GM15510 (cell line): ENCODE results near the gene ATP9A.

Experiments used
- POLR2A ChIP-seq: IDR thresholded peaks from 3 replicates; pipeline ENCODE4 v1.6.1; 2011; ENCODE audit warnings: borderline replicate concordance; ENCODE audit not compliant: insufficient read length; ENCODE audit errors: extremely low read depth

ATP9A gene

DNA sequence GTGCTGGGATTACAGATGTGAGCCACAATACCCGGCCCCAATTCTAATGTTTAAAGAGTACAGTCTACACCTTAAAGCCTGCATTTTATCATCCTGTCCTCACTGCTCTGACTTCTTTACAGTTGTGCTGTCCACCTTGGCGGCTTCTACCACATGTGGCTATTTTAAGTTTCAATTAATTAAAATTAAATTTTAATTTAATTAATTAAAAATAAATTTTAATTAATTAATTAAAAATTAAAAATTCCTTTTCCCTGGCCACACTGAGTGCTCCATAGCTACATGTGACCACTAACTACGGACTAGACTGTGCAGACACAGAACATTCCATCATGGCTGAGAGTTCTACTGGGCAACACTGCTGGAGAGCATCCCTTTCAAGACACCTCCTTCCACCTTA, 27.4 kb downstream of the ATP9A start:
- TF ChIP-seq POLR2A = no peak

DNA sequence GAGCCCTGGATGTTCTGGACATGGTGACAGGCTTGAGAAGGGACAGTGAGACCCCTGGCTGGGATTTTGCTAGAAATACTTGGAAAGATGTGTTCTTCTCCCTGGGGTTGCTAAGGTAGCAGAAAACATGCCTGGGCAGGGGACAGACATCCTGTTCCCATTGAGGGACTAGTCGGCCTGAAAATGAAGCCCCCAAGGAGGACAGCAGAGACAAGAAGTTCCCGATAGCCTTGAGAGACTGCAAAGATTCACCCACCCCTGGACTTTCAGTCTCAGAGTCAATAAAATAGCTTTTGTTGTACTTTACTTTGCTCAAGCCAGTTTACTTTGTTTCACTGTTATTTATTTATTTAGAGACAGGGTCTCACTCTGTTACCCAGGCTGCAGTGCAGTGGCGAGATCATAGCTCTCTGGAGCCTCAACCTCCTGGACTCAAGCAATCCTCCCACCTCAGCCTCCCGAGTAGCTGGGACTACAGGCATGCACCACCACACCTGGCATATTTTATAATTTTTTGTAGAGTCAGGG, 28.4 kb downstream of the ATP9A start:
- TF ChIP-seq POLR2A = no peak

DNA sequence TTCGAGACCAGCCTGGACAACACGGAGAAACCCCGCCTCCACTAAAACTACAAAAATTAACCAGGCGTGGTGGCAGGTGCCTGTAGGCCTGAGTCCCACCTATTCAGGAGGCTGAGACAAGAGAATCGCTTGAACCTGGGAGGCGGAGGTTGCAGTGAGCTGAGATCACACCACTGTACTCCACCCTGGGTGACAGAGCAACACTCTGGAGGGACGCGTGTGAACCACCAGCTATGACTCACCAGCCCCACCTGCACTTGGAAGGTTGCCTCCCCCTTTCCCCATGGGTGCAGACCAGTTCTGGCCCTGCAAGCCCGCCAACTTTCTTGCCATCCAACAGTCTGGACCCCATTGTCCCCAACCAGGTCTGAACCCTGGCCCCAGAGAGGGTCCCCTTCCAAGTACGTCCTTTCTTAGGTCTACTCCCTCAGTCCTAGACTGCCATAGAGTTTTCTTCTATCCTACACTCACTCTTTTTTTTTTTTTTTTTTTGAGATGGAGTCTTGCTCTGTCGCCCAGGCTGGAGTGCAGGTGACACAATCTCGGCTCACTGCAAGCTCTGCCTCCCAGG, 29.2 kb downstream of the ATP9A start:
- no peak for TF ChIP-seq POLR2A

DNA sequence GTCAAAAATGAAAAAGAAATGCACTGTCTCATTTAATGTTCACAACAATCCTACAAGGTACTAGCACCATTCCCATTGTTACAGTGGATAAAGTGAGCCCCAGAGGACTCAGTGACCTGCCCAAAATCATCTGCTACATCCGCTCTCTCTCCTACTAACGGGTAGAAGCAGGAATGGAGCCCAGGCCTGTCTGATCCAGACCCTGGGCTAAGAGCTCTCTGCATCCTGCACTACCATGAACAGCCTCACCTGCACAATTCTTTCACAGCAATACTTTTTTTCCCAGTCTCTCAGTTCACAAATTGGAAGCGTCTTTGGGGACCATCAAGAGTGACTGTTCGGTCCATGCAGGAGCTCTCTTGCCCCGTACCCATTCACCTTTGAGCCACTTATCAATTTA, 31.2 kb downstream of the ATP9A start:
- TF ChIP-seq POLR2A = no peak

DNA sequence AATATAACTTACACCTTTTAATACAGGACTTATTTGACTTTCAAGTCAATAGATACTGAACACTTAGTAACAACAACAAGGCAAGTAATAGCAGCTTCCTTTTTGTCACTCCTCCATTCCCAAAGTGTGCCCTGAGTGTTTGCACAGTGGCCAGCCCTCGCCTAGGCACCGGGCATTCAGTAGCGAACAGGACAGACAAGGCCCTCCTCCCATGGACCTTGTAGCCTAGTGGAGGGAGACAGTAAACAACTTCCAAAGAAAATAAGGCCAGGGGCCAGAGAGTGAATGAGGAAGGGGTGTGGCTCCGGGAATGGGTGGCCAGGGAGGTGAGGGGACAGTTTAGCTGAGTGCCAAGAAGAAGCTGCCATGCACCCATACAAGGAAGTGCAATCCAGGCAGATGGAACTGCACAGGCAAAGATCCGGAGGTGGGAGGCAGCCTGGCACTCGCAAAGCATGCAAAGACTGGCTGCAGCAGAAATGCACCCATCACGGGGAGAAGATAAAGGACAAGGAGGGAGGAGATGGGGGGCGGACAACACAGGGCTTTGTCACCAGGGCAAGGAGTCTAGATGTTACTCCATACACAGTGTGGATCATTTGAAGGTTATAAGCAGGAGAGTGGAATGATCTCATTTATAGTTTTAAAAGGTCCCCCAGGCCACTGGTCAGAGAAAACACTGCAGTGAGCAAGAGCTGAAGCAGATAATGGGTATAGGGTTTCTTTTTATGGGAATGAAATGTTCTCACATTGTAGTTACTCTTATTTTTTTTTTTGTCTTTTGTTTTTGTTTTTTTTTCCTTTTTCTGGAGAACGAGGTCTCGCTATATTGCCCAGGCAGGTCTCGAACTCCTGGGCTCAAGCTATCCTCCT, 32.2 kb downstream of the ATP9A start:
- no peak for TF ChIP-seq POLR2A

DNA sequence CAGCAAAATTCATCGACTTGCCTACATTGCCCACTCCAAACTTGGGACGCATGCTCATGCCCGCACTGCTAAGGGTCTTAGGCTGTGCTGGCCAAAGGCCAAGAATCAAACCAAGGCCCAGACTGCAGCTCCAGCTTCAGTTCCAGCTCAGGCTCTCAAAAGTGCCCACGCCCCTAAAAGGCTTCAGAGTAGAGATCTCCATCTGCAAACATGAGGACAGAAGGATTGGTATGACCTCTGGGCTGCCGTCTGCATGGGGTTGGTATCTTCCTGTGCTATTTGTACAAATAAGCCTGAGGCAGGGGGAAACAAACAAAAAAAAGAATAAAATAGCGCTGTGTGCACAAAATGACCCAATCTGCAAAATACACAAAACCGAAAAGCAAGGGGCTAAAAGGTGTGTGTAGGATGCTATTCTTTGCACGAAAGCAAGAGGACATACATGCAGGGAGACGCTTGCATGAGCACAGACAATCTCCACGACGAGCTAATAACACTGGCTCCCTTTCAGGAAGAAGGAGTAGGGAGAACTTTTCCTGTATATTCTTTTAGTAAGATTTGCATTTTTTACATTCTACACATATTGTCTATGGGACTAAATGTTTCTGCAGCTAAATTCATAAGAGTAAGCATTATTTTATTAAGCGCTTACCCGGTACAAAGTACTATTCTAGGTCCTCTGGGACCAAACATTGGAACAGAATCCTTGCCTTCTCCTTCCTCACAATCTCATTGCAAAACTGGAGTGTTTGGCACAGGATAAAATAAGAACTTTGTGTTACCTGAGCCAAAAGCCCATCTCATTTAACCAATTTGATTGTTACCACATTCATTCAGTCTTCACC, 33.1 kb downstream of the ATP9A start:
- TF ChIP-seq POLR2A = no peak

DNA sequence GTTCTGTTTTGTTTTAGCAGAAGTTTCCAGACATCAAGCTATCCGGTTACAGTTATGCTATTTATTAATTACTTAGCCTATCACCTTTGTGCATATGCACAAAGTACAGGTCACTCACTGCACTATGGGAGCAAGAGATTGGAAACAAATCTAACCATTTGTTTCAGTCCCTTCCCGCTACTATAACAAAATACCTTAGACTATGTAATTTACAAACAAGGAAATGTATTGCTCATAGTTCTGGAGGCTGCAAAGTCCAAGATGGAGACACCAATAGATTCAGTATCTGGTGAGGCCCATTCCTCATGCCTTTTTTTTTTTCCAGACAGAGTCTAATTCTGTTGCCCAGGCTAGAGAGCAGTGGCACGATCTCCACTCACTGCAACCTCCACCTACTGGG, 35.1 kb downstream of the ATP9A start:
- TF ChIP-seq POLR2A = no peak

DNA sequence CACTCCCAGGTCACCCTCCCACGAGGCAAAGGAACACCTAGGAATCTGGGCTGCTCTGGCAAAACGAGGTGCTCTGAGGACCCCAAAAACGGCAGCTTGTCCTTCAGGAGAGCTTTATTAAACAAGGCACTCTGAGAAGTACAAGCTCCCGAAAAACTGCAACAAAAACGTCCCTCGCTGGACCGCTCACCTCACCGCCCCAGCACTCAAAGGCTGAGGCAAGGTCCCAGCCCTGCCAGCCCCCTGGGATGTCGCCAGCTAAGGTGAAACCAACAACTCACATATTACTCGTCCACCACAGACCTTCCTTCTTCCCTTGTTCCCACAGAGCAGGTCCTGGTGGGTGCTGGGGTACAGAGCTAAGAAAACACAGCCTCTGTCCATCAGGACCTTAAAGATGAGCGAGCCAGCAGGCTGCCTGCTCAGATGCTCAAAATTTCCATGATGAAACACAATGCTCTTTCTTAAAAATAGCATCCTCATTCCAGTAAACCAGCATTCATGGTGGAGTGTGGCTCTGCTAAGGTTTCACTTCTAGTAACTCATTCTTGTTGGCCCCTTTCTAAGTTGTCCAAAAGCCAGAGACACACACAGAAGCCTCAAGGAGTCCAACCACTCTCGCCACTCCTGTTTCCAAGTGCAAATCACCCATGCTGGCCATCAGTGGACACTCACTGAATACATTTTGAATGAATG, 35.9 kb downstream of the ATP9A start:
- TF ChIP-seq POLR2A = no peak

DNA sequence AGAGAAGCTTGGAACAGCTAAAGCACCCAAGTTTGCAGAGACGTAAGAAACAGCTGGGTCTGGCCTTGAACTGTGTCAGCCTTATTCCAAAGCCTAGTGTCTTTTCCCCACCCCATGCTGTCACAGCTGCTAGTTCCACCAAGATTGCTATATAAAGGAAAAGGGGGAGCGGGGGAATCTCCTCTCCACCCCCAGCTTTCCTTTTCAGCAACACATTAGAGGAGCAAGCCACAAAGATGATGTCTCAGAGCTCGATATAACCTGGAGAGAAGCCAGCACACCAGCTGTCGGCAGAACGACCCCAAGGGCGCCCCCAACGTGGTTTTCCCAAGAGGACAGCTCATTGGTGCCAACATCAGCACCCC, 36.5 kb downstream of the ATP9A start:
- TF ChIP-seq POLR2A = no peak

DNA sequence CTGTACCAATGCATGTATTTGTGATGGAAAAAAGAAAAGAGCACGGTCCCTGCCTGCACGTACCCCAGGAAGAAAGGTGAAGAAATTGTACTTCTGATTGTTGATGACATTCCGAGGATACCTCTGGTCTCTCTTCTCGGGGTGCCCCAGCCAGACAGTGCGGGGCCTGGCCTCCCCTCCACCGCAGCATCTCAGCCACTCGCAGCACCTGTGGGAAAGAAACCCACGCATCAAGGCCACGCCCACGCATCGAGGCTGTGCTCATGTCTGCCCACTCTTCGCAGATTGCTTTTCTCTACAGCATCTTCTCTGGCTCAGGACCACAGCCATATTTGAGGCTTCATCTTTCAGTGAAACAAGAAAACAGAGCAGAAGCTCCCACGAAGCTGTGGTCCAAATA, 38.4 kb downstream of the ATP9A start:
- no peak for TF ChIP-seq POLR2A

DNA sequence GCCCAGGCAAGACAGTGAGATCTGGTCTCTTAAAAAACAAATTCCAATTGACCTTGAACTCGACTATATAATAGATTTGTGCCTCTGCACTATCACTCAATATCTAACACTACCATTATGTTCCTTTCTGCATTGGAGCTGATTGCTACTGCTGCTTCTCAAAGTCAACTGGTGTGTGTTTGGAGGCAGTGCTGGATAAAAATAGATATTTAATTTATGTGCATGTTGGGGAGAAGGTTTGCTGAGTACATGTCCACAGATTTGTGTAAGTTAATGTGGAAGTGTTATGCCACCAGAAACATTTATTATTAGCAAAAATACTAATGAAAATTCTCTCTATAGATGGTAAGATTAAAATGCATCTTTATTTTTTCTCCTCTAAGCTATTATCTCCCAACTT, 39.5 kb downstream of the ATP9A start:
- TF ChIP-seq POLR2A = no peak

DNA sequence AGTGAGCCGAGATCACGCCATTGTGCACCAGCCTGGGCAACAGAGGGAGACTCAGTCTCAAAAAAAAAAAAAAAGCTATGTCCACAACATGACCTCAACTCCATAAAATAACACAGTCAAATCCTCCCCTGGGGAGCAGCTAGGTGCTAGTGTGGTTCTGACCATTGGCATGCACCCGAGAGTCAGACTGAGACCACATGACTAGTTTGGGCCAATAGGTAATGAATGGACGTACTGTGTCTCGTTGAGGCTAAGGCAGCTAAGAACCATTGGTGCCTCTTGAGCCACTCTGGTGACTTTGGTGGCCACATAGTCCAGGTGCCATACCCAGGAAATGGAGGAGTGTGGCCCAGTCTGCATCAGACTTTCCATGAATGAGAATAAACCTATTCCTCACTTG, 40.3 kb downstream of the ATP9A start:
- no peak for TF ChIP-seq POLR2A

DNA sequence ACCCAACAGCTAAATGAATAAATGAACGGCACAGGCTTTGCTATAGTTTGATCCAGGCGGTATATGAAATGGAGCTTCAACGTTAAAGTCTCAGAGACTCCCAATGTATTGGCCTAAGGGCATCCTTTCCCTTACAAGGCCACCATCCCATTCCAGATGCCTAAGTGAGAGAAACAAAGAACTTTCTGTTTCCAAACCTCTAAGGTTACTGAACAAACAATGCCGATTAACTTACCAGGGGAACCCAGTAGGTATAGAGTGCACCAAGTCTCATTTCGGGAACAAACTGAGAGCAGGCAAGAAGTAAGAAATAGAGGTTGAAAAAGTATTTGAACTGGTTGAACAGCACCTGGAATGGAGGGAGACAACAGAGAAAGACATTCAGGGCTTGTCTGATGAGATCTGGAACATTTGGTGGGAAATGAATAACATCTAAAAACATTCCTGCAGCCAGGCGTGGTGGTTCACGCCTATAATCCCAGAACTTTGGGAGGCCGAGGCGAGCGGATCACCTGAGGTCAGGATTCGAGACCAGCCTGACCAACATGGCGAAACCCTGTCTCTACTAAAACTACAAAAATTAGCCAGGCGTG, 42.5 kb downstream of the ATP9A start:
- TF ChIP-seq POLR2A = no peak

DNA sequence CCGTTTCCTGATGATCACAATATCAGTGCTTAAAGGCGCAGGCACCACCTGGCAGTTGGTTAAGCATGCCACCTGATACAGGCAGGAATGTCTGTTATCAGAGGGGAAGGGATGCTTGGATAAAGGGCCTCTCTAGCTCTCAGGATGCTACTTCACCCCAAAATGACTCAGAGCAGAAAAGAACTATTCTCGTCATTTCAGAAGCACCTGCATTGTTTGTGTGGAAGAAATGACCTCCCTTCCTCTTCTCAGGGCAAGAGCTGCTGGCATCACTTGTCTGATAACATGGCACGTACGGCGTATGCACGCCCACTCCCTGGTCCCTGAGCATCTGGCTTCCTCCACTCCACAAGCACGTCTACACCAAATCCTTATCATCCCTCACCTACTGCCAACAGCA, 47.3 kb downstream of the ATP9A start:
- no peak for TF ChIP-seq POLR2A
